Thymus (tissue), 14 donors: Measurements from ENCODE around the gene NUDT16. TPM values are rescaled to one million over a fixed set of nuclear protein-coding genes. Genes with fewer than 3 reads are reported as not detected.

ENCODE experiments used
- DNase-seq, 9 donors: peaks; one replicate each; pipeline ENCODE4 v3.0.0-alpha.2; 2013; ENCODE audit warnings: low spot score in 9 of 9, low read depth in 6 of 9, missing footprints in 1 of 9
- H3K27ac ChIP-seq, 2 donors: one replicate each; pipeline ENCODE4 v1.5.1; 2013; ENCODE audit warnings: control low read depth in 1 of 2, low read depth in 1 of 2, low read length in 1 of 2, mild to moderate bottlenecking in 1 of 2, moderate library complexity in 1 of 2
- H3K27me3 ChIP-seq, 2 donors: one replicate each; pipeline ENCODE4 v1.5.1; 2013; ENCODE audit warnings: low read length in 1 of 2; ENCODE audit not compliant: control insufficient read depth in 2 of 2, insufficient read depth in 1 of 2
- H3K36me3 ChIP-seq, 2 donors: one replicate each; pipeline ENCODE4 v1.5.1; 2013; ENCODE audit warnings: low read length in 1 of 2, mild to moderate bottlenecking in 1 of 2, moderate library complexity in 1 of 2; ENCODE audit not compliant: control insufficient read depth in 2 of 2, insufficient read depth in 2 of 2
- H3K4me1 ChIP-seq, 2 donors: one replicate each; pipeline ENCODE4 v1.5.1; 2013; ENCODE audit warnings: low read length in 2 of 2; ENCODE audit not compliant: control insufficient read depth in 2 of 2, insufficient read depth in 2 of 2
- H3K4me3 ChIP-seq, 2 donors: one replicate each; pipeline ENCODE4 v1.5.1; 2013; ENCODE audit warnings: low read length in 2 of 2, control low read depth in 1 of 2, mild to moderate bottlenecking in 1 of 2
- H3K9me3 ChIP-seq, 2 donors: one replicate each; pipeline ENCODE4 v1.5.1; 2013; ENCODE audit warnings: low read length in 1 of 2, mild to moderate bottlenecking in 1 of 2; ENCODE audit not compliant: control insufficient read depth in 2 of 2, insufficient read depth in 1 of 2
- WGBS: extraction: QIAGEN DNeasy Blood & Tissue Kit; methylation state at CpG from one replicate; pipeline ENCODE4 v1.1.7; 2013; 5-methylcytosine and 5-hydroxymethylcytosine counted together
- long read RNA-seq, 10 donors: transcript quantifications; one replicate each; lab custom pipeline, GENCODE V29; 2026
- polyA plus RNA-seq: library from polyadenylated mRNA; stranded (reverse); fragments of 200-250 nt; gene quantifications from one replicate; pipeline ENCODE4 v1.2.3, GENCODE V29; 2013
- total RNA-seq: library from RNA; stranded (reverse); fragments of 120-200 nt; gene quantifications from one replicate; pipeline ENCODE4 v1.2.4, GENCODE V29; 2013
- donor health status: healthy.

Gene NUDT16
- total RNA-seq (3.7 TPM), polyA plus RNA-seq (21.2 TPM)
- long read RNA-seq, donor 1, result 0 reads
- long read RNA-seq, donor 2, full-length matches to known transcripts, result 13 of 20 reads
- long read RNA-seq, donor 2, partial matches to known transcripts, result 7 of 20 reads
- long read RNA-seq, donor 2, other reads (novel, unspliced or antisense), result 0 of 20 reads
- long read RNA-seq, donor 3, full-length matches to known transcripts, result 12 of 24 reads
- long read RNA-seq, donor 3, partial matches to known transcripts, result 12 of 24 reads
- long read RNA-seq, donor 3, other reads (novel, unspliced or antisense), result 0 of 24 reads
- long read RNA-seq, donor 4, full-length matches to known transcripts, result 4 of 4 reads
- long read RNA-seq, donor 4, partial matches to known transcripts, result 0 of 4 reads
- long read RNA-seq, donor 4, other reads (novel, unspliced or antisense), result 0 of 4 reads
- long read RNA-seq, donor 5, full-length matches to known transcripts, result 16 of 16 reads
- long read RNA-seq, donor 5, partial matches to known transcripts, result 0 of 16 reads
- long read RNA-seq, donor 5, other reads (novel, unspliced or antisense), result 0 of 16 reads
- long read RNA-seq, donor 6, full-length matches to known transcripts, result 6 of 6 reads
- long read RNA-seq, donor 6, partial matches to known transcripts, result 0 of 6 reads
- long read RNA-seq, donor 6, other reads (novel, unspliced or antisense), result 0 of 6 reads
- long read RNA-seq, donor 7, full-length matches to known transcripts, result 8 of 13 reads
- long read RNA-seq, donor 7, partial matches to known transcripts, result 5 of 13 reads
- long read RNA-seq, donor 7, other reads (novel, unspliced or antisense), result 0 of 13 reads
- long read RNA-seq, donor 8, full-length matches to known transcripts, result 2 of 2 reads
- long read RNA-seq, donor 8, partial matches to known transcripts, result 0 of 2 reads
- long read RNA-seq, donor 8, other reads (novel, unspliced or antisense), result 0 of 2 reads
- long read RNA-seq, donor 9, full-length matches to known transcripts, result 2 of 2 reads
- long read RNA-seq, donor 9, partial matches to known transcripts, result 0 of 2 reads
- long read RNA-seq, donor 9, other reads (novel, unspliced or antisense), result 0 of 2 reads
- long read RNA-seq, donor 10, full-length matches to known transcripts, result 1 of 1 reads
- long read RNA-seq, donor 10, partial matches to known transcripts, result 0 of 1 reads
- long read RNA-seq, donor 10, other reads (novel, unspliced or antisense), result 0 of 1 reads

DNA sequence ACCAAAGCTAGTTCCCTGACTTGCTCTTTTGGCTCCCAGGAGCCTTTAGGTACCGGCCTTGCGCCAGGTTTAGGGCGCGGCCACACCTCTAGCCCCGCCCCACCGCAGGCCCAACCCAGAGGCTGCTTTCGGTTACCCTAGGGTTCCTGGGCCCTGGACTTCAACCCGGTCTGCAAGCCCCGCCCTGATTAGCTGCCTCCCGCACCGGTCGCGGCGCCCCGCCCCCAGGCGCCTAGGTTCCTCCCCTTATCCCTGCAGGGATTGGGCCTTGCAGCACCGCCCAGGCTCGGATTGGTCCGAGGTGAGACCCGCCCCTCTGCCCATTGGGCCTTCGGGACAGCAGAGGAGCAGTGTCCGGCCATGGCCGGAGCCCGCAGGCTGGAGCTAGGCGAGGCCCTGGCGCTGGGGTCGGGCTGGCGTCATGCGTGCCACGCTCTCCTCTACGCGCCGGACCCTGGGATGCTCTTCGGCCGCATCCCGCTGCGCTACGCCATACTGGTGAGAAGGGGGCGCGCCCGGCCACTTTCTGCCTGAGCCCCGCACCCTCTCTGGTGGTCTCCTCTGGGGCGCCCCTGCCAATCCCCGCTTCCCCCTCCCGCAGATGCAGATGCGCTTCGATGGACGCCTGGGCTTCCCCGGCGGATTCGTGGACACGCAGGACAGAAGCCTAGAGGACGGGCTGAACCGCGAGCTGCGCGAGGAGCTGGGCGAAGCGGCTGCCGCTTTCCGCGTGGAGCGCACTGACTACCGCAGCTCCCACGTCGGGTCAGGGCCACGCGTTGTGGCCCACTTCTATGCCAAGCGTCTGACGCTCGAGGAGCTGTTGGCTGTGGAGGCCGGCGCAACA, at the start of gene NUDT16:
Gene NUDT16 (plus strand): TSS at position 330 of the 847 bp plus-strand sequence. CDS start 31 bp downstream, at position 361.
- Histone ChIP-seq H3K27me3 (peaks cover 0 to 9% of the 10 kb centered on the region in 2 donors), H3K36me3 (no peaks in the 10 kb centered on the region), H3K4me3 (peak within 1 kb of the TSS; percentile 67 to 75), H3K27ac (peak within 1 kb of the TSS in 1 of 2 donors; percentile 72), H3K4me1 (peaks cover 3 to 13% of the 10 kb centered on the region in 2 donors), H3K9me3 (peaks cover 0 to 5% of the 10 kb centered on the region in 2 donors)
- 1% methylated on average over 73 of the region's 73 CpGs for WGBS
- DNase-seq, result peak; percentile 54 to 94 (median 80)

GRCh38 chr3:131338948-131339640, 42.5 kb upstream of the NUDT16 start:
- no peaks in the 10 kb centered on the region for H3K4me1 ChIP-seq
- no peaks in the 10 kb centered on the region for H3K36me3 ChIP-seq
- H3K27me3 ChIP-seq, result no peaks in the 10 kb centered on the region
- peaks cover 0 to 3% of the 10 kb centered on the region in 2 donors for H3K9me3 ChIP-seq
- H3K4me3 ChIP-seq, result no peak overlapping the region
- over 99% methylated on average over 3 of the region's 3 CpGs for WGBS
- no peak for DNase-seq
- no peak overlapping the region for H3K27ac ChIP-seq

DNA sequence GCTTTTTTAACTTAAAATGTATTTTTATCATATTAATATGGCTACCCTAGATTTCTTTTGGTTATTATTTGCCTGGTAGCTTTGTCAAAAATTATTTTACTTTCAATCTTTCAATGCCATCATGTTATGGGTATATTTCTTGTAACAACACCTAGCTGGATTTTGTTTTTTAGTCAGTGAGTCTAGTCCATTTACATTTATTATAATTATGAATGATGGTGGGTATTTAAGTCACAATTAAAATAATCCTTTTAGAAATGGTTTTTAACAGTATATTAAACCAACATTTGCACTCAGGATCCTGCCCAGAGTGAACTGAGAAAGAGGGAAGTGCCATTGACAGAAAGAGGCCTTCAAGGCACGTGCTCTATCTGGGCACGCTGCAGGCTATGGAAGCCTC, 39.8 kb upstream of the NUDT16 start:
- no peak overlapping the region for H3K27ac ChIP-seq
- no peak overlapping the region for H3K4me3 ChIP-seq
- no peak for DNase-seq
- no peaks in the 10 kb centered on the region for H3K27me3 ChIP-seq
- peaks cover 0 to 3% of the 10 kb centered on the region in 2 donors for H3K9me3 ChIP-seq
- H3K4me1 ChIP-seq, result no peaks in the 10 kb centered on the region
- no peaks in the 10 kb centered on the region for H3K36me3 ChIP-seq
- 96% methylated on average over 2 of the region's 2 CpGs for WGBS

- Histone ChIP-seq H3K27ac (no peak overlapping the region), H3K27me3 (no peaks in the 10 kb centered on the region), H3K4me3 (no peak overlapping the region), H3K36me3 (no peaks in the 10 kb centered on the region), H3K9me3 (no peaks in the 10 kb centered on the region), H3K4me1 (no peaks in the 10 kb centered on the region)
- WGBS, result 97% methylated on average over 2 of the region's 2 CpGs
- DNase-seq, result no peak
Measured at GRCh38 chr3:131348911-131349310, 32.7 kb upstream of the NUDT16 start.

- H3K36me3 ChIP-seq, result no peaks in the 10 kb centered on the region
- no peaks in the 10 kb centered on the region for H3K9me3 ChIP-seq
- DNase-seq, result no peak
- H3K27me3 ChIP-seq, result no peaks in the 10 kb centered on the region
- no peak overlapping the region for H3K4me3 ChIP-seq
- H3K4me1 ChIP-seq, result no peaks in the 10 kb centered on the region
- 96% methylated on average over 5 of the region's 5 CpGs for WGBS
- H3K27ac ChIP-seq, result no peak overlapping the region
Measured at GRCh38 chr3:131349454-131349853, 32.1 kb upstream of the NUDT16 start.

DNA sequence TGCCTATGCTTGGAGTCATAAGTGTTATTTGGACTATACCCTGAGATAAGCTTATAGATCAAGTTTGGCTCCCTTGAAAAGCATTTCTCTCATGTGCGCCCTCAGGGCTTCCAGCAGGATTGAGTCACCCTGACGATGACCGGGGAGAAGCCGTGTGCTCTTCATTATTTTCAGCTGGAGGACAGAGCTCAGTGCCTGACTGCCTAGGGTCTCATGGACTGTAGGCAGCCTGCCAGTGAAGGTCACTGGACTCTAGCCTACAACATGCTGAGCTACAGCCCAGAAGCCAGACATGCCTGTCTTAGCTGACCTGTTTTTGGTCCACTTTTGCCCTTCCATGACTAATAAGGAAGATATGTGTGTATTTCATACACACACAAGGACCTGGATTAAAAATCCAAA, 31.6 kb upstream of the NUDT16 start:
- H3K27me3 ChIP-seq, result no peaks in the 10 kb centered on the region
- no peaks in the 10 kb centered on the region for H3K36me3 ChIP-seq
- H3K4me1 ChIP-seq, result no peaks in the 10 kb centered on the region
- 99% methylated on average over 4 of the region's 4 CpGs for WGBS
- no peak for DNase-seq
- H3K9me3 ChIP-seq, result no peaks in the 10 kb centered on the region
- no peak overlapping the region for H3K27ac ChIP-seq
- no peak overlapping the region for H3K4me3 ChIP-seq

DNA sequence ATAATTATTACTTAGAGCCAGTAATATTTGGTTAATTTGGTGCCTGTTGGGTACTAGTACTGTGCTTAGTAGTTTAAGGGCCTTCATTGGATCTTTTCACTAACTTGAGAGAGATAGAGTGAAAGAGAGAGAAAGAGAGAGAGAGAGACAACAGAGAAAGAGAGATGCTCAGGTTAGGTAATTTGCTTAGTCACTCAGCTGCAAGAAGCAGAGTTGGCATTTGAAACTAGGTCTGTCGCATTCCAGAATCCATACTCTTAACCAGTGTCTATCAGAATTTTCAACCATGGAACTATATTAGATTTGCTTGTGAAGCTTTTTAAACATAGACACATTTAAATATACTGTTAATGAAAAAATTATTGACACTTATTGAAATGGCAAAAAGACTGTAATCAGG, 31.1 kb upstream of the NUDT16 start:
- H3K36me3 ChIP-seq, result no peaks in the 10 kb centered on the region
- no peaks in the 10 kb centered on the region for H3K27me3 ChIP-seq
- no peaks in the 10 kb centered on the region for H3K4me1 ChIP-seq
- no peak for DNase-seq
- H3K4me3 ChIP-seq, result no peak overlapping the region
- no peaks in the 10 kb centered on the region for H3K9me3 ChIP-seq
- 100% methylated on average over 1 of the region's 1 CpG for WGBS
- H3K27ac ChIP-seq, result no peak overlapping the region
